Hematopoietic multipotent progenitor cell (in vitro differentiated cells): ENCODE measurements around the gene MYCBPAP. TPM values are rescaled to one million over a fixed set of nuclear protein-coding genes. Genes with fewer than 3 reads are reported as not detected.

Experiments
- DNase-seq, 3 donors: peaks; one replicate each; pipeline ENCODE4 v3.0.0-alpha.2; 2011 to 2015; ENCODE audit warnings: low read depth in 2 of 3, low spot score in 2 of 3
- total RNA-seq: library from RNA; depleted of rRNA; stranded (reverse); fragments of >200 nt; gene quantifications from one replicate; pipeline ENCODE4 v1.2.3, GENCODE V29; 2012

Gene MYCBPAP
- total RNA-seq, 1 donor = 5.4 TPM

- DNase-seq = no peak
Measured at GRCh38 chr17:50514936-50515702, 6.9 kb downstream of the MYCBPAP start.

- DNase-seq = no peak
Measured at GRCh38 chr17:50517011-50517410, 8.8 kb downstream of the MYCBPAP start.

- DNase-seq = no peak
Measured at GRCh38 chr17:50517504-50518383, 9.5 kb downstream of the MYCBPAP start.

- DNase-seq = no peak
Measured at GRCh38 chr17:50518384-50519023, 10.3 kb downstream of the MYCBPAP start.

GRCh38 chr17:50519141-50519834 lies 11.0 kb downstream of the MYCBPAP start:
- no peak for DNase-seq

DNA sequence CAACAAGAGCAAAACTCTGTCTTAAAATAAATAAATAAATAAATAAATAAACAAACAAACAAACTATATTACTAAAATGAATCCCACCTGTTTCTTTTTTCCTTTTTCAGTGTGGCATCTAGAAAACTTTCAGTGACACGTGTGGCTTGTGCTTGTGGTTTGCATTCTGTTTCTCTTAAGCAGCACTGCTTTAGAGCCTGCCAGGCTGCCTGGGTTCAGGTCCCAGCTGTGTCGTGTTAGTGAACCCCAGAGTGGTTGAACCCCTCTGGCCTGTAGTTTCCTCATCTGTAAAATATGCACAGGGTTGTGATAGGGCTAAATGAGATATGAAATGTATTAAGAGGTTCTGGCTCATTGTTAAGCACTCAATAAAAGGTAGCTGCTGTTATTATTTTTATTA lies 12.2 kb downstream of the MYCBPAP start:
- no peak for DNase-seq

DNA sequence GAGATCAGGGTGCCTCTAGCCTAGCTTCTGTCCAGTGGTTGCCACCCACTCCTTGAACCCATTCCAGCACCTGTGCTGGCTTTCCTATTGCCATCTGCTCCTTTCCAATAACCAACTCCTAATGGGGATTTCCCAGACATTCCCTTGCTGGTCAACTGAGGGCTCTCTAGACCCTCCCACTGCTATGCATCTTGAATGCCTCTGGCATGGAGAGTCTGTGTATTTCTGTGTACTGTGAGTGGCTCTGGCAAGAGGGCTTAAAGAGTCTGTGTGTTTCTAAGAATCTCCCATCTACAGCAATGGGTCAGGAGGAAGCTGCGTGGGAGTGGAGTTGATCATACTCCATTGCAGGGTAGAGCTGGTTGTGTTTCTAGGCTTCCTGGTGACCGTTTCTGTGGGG lies 13.3 kb downstream of the MYCBPAP start:
- DNase-seq = no peak

DNA sequence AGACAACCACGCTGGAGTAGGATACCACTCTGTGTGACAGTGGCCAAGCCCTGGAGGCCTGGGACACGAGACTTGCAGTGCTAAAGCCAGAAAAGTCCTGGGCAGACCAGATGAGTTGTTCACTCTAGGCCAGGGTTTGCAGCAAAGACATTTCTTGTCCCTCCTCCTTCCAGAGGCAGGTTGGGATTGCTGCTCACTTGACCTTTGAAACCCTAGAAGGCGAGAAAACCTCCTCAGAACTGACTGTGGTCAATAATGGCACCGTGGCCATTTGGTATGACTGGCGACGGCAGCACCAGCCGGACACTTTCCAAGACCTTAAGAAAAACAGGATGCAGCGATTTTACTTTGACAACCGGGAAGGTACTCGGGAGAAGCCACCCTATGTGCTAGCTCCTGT lies 14.5 kb downstream of the MYCBPAP start:
- no peak for DNase-seq

GRCh38 chr17:50523208-50523607 lies 15.0 kb downstream of the MYCBPAP start:
- no peak for DNase-seq

- no peak for DNase-seq
Measured at GRCh38 chr17:50524838-50525237, 16.6 kb downstream of the MYCBPAP start.

GRCh38 chr17:50527155-50527762 lies 19.0 kb downstream of the MYCBPAP start:
- peak in 1 of 3 donors; percentile 25 for DNase-seq

GRCh38 chr17:50527949-50528474 lies 19.8 kb downstream of the MYCBPAP start:
- DNase-seq = no peak

- no peak for DNase-seq
Measured at GRCh38 chr17:50529849-50530248, 21.6 kb downstream of the MYCBPAP start.

DNA sequence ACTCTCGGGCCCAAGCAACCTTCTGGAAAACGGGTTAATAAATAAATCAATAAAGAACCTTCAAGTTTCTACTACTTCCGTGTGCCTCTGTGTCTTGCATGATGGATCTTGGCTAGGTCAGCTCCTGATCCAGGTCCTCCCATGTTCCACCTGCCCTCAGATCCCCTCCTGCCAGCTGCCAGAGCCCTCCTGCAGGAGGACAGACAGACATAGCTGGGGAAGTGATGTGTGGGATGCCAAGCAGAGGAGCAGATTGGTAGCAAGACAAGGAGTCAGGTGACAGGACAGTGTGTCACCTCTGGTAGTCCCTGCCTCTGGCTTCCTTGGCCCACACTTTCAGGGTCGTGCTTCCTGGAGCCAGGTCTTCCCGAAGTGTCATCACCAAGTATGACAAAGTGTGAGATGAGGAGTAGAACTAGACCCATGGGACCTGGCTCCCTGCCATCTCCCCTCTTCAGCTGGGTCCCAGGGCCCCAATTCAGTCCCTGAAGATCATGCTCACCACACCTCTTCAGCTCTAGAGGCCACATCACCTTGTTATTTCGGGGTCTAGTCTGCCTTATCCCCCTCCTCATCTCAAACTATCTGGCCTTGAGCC lies 23.3 kb downstream of the MYCBPAP start:
- DNase-seq = no peak

DNA sequence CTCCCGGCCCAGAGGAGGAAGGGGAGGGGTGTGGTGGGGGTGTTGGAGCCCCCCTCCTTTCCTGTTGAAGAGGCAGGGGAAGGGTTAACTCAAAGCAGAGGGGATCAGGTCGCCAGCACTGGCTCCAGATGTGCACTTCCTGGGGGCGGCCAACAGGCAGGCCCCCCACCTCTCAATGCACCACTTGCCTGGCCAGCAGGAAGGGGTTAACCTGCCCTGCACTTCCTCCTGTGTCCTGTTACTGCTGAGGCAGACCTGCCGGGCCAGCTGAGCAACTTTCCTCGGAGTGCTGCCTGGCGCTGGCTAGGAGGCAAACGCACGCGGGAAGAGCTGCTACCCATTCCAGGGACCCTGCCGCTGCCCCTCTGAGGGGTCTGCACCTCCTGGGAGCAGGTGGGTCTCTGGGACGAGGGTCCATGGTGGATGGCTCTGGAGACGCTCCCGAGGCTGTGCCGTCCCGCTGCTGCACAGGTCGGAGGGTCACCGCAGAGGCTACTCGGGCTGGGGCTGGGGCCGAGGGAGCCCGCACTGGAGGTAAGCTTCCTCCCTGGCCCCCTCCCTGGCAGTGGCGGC lies 24.3 kb downstream of the MYCBPAP start, which contains the start of gene EPN3:
Gene EPN3 (plus strand): TSS at position 284 of the 573 bp plus-strand sequence. CDS start 3,822 bp downstream, outside the sequence.
- peak in 1 of 3 donors; percentile 21 for DNase-seq

- DNase-seq = no peak
Measured at GRCh38 chr17:50533185-50533584, 24.9 kb downstream of the MYCBPAP start.

- DNase-seq = no peak
Measured at GRCh38 chr17:50533720-50534148, 25.5 kb downstream of the MYCBPAP start.

GRCh38 chr17:50534222-50534978 lies 26.2 kb downstream of the MYCBPAP start:
- peak in 1 of 3 donors; percentile 28 for DNase-seq
